ENCODE results near the gene TMEM61.

The TMEM61 gene

DNA sequence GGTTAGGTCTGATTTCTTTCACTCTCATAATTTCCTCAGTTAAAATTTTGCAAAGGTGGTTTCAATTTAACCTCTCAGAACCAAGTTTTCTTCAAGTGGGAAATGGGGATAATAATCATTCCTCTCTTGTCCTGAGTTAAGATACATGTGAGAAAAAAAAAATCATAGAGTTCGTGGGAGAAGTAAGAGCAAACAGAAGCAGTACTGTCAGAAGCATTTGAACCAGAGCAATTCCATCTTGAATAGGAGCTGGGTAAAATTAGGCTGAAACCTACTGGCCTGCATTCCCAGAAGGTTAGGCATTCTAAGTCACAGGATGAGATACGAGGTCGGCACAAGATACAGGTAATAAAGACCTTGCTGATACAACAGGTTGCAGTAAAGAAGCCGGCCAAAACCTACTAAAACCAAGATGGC lies 28.6 kb upstream of the TMEM61 start:
- no peaks in the 10 kb centered on the region for H3K79me2 ChIP-seq
- H3K4me3 ChIP-seq (ENCODE audit: low read depth, low read length), result no peak overlapping the region
- no peaks in the 10 kb centered on the region for H3K9me3 ChIP-seq (ENCODE audit: control insufficient read depth, low read length)
- H3K27me3 ChIP-seq (ENCODE audit: control insufficient read depth, insufficient read depth, low read length), result no peaks in the 10 kb centered on the region
- no peak overlapping the region for H3K4me2 ChIP-seq (ENCODE audit: low read length)
- no peaks in the 10 kb centered on the region for H3K36me3 ChIP-seq (ENCODE audit: control insufficient read depth, insufficient read depth, low read length)
- H3K9ac ChIP-seq, result no peak overlapping the region
- no peaks in the 10 kb centered on the region for H3K4me1 ChIP-seq
- no peak overlapping the region for H3K27ac ChIP-seq
- TF ChIP-seq, protein P1, sequence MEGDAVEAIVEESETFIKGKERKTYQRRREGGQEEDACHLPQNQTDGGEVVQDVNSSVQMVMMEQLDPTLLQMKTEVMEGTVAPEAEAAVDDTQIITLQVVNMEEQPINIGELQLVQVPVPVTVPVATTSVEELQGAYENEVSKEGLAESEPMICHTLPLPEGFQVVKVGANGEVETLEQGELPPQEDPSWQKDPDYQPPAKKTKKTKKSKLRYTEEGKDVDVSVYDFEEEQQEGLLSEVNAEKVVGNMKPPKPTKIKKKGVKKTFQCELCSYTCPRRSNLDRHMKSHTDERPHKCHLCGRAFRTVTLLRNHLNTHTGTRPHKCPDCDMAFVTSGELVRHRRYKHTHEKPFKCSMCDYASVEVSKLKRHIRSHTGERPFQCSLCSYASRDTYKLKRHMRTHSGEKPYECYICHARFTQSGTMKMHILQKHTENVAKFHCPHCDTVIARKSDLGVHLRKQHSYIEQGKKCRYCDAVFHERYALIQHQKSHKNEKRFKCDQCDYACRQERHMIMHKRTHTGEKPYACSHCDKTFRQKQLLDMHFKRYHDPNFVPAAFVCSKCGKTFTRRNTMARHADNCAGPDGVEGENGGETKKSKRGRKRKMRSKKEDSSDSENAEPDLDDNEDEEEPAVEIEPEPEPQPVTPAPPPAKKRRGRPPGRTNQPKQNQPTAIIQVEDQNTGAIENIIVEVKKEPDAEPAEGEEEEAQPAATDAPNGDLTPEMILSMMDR (IDR thresholded peaks at IDR 0.05), result no peak
- no peak overlapping the region for H2AFZ ChIP-seq

DNA sequence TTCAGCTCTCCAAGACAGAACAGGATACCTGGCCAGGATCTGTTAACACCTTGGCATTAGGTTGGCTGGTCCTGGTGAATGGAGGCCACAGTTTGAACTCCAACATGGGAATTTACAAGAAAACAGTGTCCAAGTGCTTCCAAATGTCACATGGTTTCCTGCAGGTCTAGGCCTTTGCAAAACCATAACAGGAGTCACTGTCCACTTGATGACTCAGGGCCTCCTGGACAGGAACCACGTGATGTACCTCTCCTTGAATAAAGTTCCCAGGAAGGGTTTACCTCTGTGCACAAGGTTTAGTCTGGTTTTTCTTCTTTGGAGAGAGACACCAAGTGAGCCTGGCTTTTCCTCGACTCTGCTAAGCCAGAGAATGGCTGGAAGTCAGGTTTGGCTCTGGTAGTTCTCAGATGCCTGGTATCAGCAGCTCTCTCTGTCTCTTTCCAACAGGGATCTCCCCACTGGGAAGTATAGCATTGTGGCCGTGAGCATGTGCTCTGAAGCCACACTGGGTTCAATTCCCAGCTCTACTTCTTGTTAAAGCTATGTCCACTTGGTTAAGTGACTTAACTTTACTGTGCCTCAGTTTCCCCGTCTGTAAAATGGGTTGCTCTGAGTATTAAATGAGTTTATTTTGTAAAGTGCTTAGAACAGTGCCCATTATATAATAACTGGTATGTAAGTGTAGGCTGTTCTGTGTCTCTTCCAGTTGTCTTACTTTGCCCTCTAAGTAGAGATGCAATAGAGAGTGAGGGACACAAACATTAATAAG lies 27.3 kb upstream of the TMEM61 start:
- Histone ChIP-seq H3K27ac (no peak overlapping the region), H2AFZ (no peak overlapping the region), H3K36me3 (ENCODE audit: control insufficient read depth, insufficient read depth, low read length) (no peaks in the 10 kb centered on the region), H3K4me3 (ENCODE audit: low read depth, low read length) (no peak overlapping the region), H3K4me2 (ENCODE audit: low read length) (no peak overlapping the region), H3K79me2 (no peaks in the 10 kb centered on the region), H3K9ac (no peak overlapping the region), H3K9me3 (ENCODE audit: control insufficient read depth, low read length) (no peaks in the 10 kb centered on the region), H3K27me3 (ENCODE audit: control insufficient read depth, insufficient read depth, low read length) (no peaks in the 10 kb centered on the region), H3K4me1 (no peaks in the 10 kb centered on the region)
- TF ChIP-seq, protein P1 (IDR thresholded peaks at IDR 0.05), result no peak

DNA sequence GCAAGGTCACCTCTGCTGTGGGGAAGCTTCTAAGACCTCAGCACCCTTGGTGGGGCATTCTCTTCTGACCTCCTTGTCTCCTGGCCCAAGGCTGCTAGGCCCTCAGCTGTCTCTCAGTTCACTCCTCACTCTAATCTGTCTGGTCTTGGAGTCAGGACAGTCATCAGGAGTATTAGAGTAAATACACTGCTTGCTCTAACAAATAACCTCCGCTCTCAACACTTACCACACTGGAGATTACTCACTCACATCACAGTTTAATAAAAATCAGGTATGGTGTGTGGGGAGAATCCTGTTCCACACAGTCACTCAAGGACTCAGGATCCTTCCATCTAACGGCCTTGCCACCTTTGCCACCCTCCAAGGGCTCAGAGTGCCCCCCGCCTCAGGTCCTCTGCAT lies 26.6 kb upstream of the TMEM61 start:
- TF ChIP-seq, protein P1 (IDR thresholded peaks at IDR 0.05), result no peak
- H3K79me2 ChIP-seq, result no peaks in the 10 kb centered on the region
- H3K4me2 ChIP-seq (ENCODE audit: low read length), result no peak overlapping the region
- H3K27ac ChIP-seq, result no peak overlapping the region
- H3K9ac ChIP-seq, result no peak overlapping the region
- no peaks in the 10 kb centered on the region for H3K9me3 ChIP-seq (ENCODE audit: control insufficient read depth, low read length)
- H2AFZ ChIP-seq, result no peak overlapping the region
- no peaks in the 10 kb centered on the region for H3K4me1 ChIP-seq
- H3K4me3 ChIP-seq (ENCODE audit: low read depth, low read length), result no peak overlapping the region
- no peaks in the 10 kb centered on the region for H3K27me3 ChIP-seq (ENCODE audit: control insufficient read depth, insufficient read depth, low read length)
- no peaks in the 10 kb centered on the region for H3K36me3 ChIP-seq (ENCODE audit: control insufficient read depth, insufficient read depth, low read length)

DNA sequence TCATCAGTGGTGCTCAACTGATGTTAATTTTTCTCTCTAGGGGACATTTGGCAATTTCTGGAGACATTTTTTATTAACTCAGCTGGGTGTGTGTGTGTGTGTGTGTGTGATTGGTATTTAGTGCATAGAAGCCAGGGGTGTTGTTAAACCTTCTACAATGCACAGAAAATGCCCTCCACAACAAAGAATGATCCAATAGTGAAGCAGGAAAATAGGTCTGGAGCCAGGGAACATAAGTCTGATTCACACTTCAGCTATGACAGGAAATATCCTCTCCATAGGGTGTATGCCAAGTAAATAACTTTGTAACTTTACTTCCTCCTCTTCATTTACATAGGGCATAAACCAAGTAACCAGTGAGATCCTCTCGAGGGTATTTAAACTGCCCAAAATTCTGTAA lies 25.1 kb upstream of the TMEM61 start:
- Histone ChIP-seq H3K4me1 (no peaks in the 10 kb centered on the region), H3K9ac (no peak overlapping the region), H3K27ac (no peak overlapping the region), H3K36me3 (ENCODE audit: control insufficient read depth, insufficient read depth, low read length) (no peaks in the 10 kb centered on the region), H3K4me3 (ENCODE audit: low read depth, low read length) (no peak overlapping the region), H3K27me3 (ENCODE audit: control insufficient read depth, insufficient read depth, low read length) (no peaks in the 10 kb centered on the region), H3K79me2 (no peaks in the 10 kb centered on the region), H3K4me2 (ENCODE audit: low read length) (no peak overlapping the region), H2AFZ (no peak overlapping the region), H3K9me3 (ENCODE audit: control insufficient read depth, low read length) (no peaks in the 10 kb centered on the region)
- TF ChIP-seq, protein P1 (IDR thresholded peaks at IDR 0.05), result no peak

DNA sequence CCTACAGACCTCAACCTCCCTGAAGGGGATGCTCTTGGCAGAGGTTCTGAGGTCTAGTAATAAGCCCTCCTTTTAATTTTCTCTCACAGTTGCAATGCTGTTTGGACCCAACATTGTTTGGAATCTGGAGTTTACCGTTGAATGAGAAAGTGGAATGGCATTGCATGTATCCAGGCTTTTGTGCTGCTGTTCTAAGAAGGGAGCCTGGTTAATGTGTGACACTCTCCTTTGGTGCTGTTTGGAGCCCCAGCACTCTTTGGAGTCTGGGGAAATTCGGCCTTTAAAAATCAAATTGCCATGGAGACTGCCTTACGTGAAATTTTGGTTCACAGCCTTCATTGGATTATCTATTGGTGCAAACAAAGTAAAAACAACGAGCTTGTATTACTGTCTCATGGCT lies 23.7 kb upstream of the TMEM61 start:
- H3K79me2 ChIP-seq, result no peaks in the 10 kb centered on the region
- H3K4me2 ChIP-seq (ENCODE audit: low read length), result no peak overlapping the region
- H3K4me1 ChIP-seq, result no peaks in the 10 kb centered on the region
- H3K36me3 ChIP-seq (ENCODE audit: control insufficient read depth, insufficient read depth, low read length), result no peaks in the 10 kb centered on the region
- H3K9ac ChIP-seq, result no peak overlapping the region
- no peak overlapping the region for H3K27ac ChIP-seq
- H3K9me3 ChIP-seq (ENCODE audit: control insufficient read depth, low read length), result no peaks in the 10 kb centered on the region
- H2AFZ ChIP-seq, result no peak overlapping the region
- H3K27me3 ChIP-seq (ENCODE audit: control insufficient read depth, insufficient read depth, low read length), result no peaks in the 10 kb centered on the region
- no peak overlapping the region for H3K4me3 ChIP-seq (ENCODE audit: low read depth, low read length)
- TF ChIP-seq, protein P1 (IDR thresholded peaks at IDR 0.05), result no peak
